GM12864 (cell line): ENCODE measurements around the gene DLGAP3.

Experiments
- DNase-seq: peaks from one replicate; pipeline ENCODE4 v3.0.0-alpha.2; 2011; ENCODE audit warnings: low read depth
- H3K4me3 ChIP-seq: 2 replicates; pipeline ENCODE4 v1.5.1; 2011; ENCODE audit warnings: mild to moderate bottlenecking, low read depth, low read length, control low read depth
- CTCF ChIP-seq: IDR thresholded peaks from 2 replicates; pipeline ENCODE4 v1.5.1; 2011; ENCODE audit warnings: low read depth, mild to moderate bottlenecking, moderate library complexity, low read length, control low read depth, inconsistent platforms; ENCODE audit errors: missing control alignments

The DLGAP3 gene

GRCh38 chr1:34863501-34863900, 65.9 kb downstream of the DLGAP3 start:
- H3K4me3 ChIP-seq: no peak overlapping the region
- no peak for DNase-seq
- no peak for TF ChIP-seq CTCF

- DNase-seq: peak; percentile 83
- H3K4me3 ChIP-seq: peak within 1 kb of the TSS; percentile 85
- peak; percentile 82 for TF ChIP-seq CTCF
These were observed 69.8 kb downstream of the DLGAP3 start, which contains the start of gene SMIM12 for GRCh38 chr1:34859446-34860200. SMIM12 (minus strand) TSS chr1:34859749; CDS start chr1:34855977, 3,772 bp downstream.

GRCh38 chr1:34858901-34859445, 70.5 kb downstream of the DLGAP3 start:
- no peak for DNase-seq
- peak overlapping the region; percentile 85 for H3K4me3 ChIP-seq
- no peak for TF ChIP-seq CTCF

- no peak for DNase-seq
- TF ChIP-seq CTCF: no peak
These were observed 72.8 kb downstream of the DLGAP3 start for GRCh38 chr1:34856697-34857096.

GRCh38 chr1:34852677-34853217, 76.7 kb downstream of the DLGAP3 start:
- DNase-seq: peak; percentile 87
- no peak overlapping the region for H3K4me3 ChIP-seq

More at GRCh38 chr1:34856697-34857096, 72.8 kb downstream of the DLGAP3 start:
- no peak overlapping the region for H3K4me3 ChIP-seq

GRCh38 chr1:34851431-34852105, 77.9 kb downstream of the DLGAP3 start:
- H3K4me3 ChIP-seq: no peak overlapping the region
- no peak for DNase-seq
- no peak for TF ChIP-seq CTCF

More at GRCh38 chr1:34852677-34853217, 76.7 kb downstream of the DLGAP3 start:
- peak; percentile 97 for TF ChIP-seq CTCF
